SU-DHL-6 (cell line): ENCODE measurements around the gene SOCS2.

Experiments used
- EZH2phosphoT487 ChIP-seq: fragments of 200-600 bp; sonication (generic), shearing (Covaris generic); conservative IDR thresholded peaks from 2 replicates; pipeline ENCODE4 v1.6.1; 2018; ENCODE audit warnings: mild to moderate bottlenecking, antibody characterized with exemption, low read length, moderate library complexity, mixed read lengths
- TF ChIP-seq, protein P1 (sequence below): fragments of 200-600 bp; sonication (generic); IDR thresholded peaks from one replicate; pipeline ENCODE4 v1.5.1; 2017; ENCODE audit warnings: antibody characterized with exemption, mild to moderate bottlenecking, low read length, moderate library complexity; ENCODE audit not compliant: insufficient read depth, poor library complexity, severe bottlenecking

DNA sequence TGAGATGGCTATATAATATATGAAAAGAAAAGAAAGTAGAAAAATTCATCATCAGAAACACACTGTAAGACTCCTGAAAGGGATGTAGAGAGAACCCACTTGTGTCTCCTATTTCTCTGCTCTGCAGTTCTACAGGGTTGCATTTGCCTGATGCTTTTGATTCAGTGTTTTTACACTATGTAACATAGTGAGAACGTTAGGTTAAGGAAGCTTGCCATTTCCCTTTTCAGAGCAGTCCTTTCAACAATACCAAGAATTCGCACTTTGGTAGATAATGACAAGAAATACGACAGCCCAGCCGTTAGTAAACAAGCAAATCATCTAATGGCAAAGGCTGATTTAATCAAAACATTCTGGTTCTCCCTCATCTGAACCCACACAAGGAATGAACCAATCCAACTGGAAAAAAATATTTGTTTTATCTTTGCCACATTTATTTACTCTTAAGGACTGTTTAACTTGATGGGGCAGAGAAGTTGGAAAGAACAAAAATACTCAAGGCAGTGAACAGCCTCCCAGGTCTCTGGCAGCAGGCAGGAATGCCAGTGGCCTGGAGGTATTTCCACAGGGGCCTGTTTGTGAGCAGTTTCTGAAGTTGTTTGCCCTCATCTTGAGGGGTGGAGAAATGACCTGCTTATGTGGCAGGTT is 30.8 kb upstream of the SOCS2 start:
- TF ChIP-seq, protein P1, sequence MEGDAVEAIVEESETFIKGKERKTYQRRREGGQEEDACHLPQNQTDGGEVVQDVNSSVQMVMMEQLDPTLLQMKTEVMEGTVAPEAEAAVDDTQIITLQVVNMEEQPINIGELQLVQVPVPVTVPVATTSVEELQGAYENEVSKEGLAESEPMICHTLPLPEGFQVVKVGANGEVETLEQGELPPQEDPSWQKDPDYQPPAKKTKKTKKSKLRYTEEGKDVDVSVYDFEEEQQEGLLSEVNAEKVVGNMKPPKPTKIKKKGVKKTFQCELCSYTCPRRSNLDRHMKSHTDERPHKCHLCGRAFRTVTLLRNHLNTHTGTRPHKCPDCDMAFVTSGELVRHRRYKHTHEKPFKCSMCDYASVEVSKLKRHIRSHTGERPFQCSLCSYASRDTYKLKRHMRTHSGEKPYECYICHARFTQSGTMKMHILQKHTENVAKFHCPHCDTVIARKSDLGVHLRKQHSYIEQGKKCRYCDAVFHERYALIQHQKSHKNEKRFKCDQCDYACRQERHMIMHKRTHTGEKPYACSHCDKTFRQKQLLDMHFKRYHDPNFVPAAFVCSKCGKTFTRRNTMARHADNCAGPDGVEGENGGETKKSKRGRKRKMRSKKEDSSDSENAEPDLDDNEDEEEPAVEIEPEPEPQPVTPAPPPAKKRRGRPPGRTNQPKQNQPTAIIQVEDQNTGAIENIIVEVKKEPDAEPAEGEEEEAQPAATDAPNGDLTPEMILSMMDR = no peak
- TF ChIP-seq EZH2phosphoT487 = no peak
